Measurements from ENCODE around the gene CCSER1.
A peak's percentile ranks its signal among the peaks of the same experiment; 100 is the strongest.

CCSER1 gene

GRCh38 chr4:90515191-90515590, 388.0 kb downstream of the CCSER1 start:
- no peaks in the 10 kb centered on the region for H3K27me3 ChIP-seq
- H3K4me3 ChIP-seq: no peak overlapping the region
- no peak for TF ChIP-seq Cebpa-rat (IDR thresholded peaks at IDR 0.05)
- H3K4me1 ChIP-seq: no peaks in the 10 kb centered on the region
- no peak overlapping the region for H3K4me2 ChIP-seq
- H3K36me3 ChIP-seq: no peaks in the 10 kb centered on the region
- no peak overlapping the region for H3K9ac ChIP-seq
- H3K9me3 ChIP-seq (replicated peaks in 1 of 11): no peaks in the 10 kb centered on the region
- no peak overlapping the region for H3K27ac ChIP-seq
- H4K20me1 ChIP-seq: no peaks in the 10 kb centered on the region

- H3K9me3 ChIP-seq (replicated peaks in 1 of 11): no peaks in the 10 kb centered on the region
- no peaks in the 10 kb centered on the region for H4K20me1 ChIP-seq
- H3K27me3 ChIP-seq: no peaks in the 10 kb centered on the region
- TF ChIP-seq Cebpa-rat (IDR thresholded peaks at IDR 0.05): no peak
- no peaks in the 10 kb centered on the region for H3K4me1 ChIP-seq
- no peak overlapping the region for H3K4me3 ChIP-seq
- H3K27ac ChIP-seq: no peak overlapping the region
- no peak overlapping the region for H3K4me2 ChIP-seq
- H3K9ac ChIP-seq: no peak overlapping the region
- no peaks in the 10 kb centered on the region for H3K36me3 ChIP-seq
Measured at GRCh38 chr4:90528551-90528950, 401.4 kb downstream of the CCSER1 start.

GRCh38 chr4:90536408-90536807, 409.2 kb downstream of the CCSER1 start:
- H3K27me3 ChIP-seq: no peaks in the 10 kb centered on the region
- H4K20me1 ChIP-seq: no peaks in the 10 kb centered on the region
- no peaks in the 10 kb centered on the region for H3K36me3 ChIP-seq
- no peak overlapping the region for H3K4me2 ChIP-seq
- no peak overlapping the region for H3K4me3 ChIP-seq
- no peaks in the 10 kb centered on the region for H3K9me3 ChIP-seq (replicated peaks in 1 of 11)
- H3K4me1 ChIP-seq: no peaks in the 10 kb centered on the region
- TF ChIP-seq Cebpa-rat (IDR thresholded peaks at IDR 0.05): no peak
- no peak overlapping the region for H3K9ac ChIP-seq
- H3K27ac ChIP-seq: no peak overlapping the region

GRCh38 chr4:90537491-90537890, 410.3 kb downstream of the CCSER1 start:
- Histone ChIP-seq H3K4me1 (no peaks in the 10 kb centered on the region), H3K4me3 (no peak overlapping the region), H3K36me3 (no peaks in the 10 kb centered on the region), H3K27me3 (no peaks in the 10 kb centered on the region), H3K9ac (no peak overlapping the region), H3K4me2 (no peak overlapping the region), H3K9me3 (replicated peaks in 1 of 11) (no peaks in the 10 kb centered on the region), H3K27ac (no peak overlapping the region), H4K20me1 (no peaks in the 10 kb centered on the region)
- TF ChIP-seq Cebpa-rat (IDR thresholded peaks at IDR 0.05): no peak

GRCh38 chr4:90540536-90540935, 413.3 kb downstream of the CCSER1 start:
- no peak for TF ChIP-seq Cebpa-rat (IDR thresholded peaks at IDR 0.05)
- H3K9me3 ChIP-seq (replicated peaks in 1 of 11): no peaks in the 10 kb centered on the region
- no peaks in the 10 kb centered on the region for H4K20me1 ChIP-seq
- H3K4me3 ChIP-seq: no peak overlapping the region
- no peak overlapping the region for H3K4me2 ChIP-seq
- H3K36me3 ChIP-seq: no peaks in the 10 kb centered on the region
- peaks cover 0 to 8% (median 3%) of the 10 kb centered on the region in 10 experiments; a peak in 5 of 20 replicates for H3K4me1 ChIP-seq
- no peak overlapping the region for H3K9ac ChIP-seq
- no peak overlapping the region for H3K27ac ChIP-seq
- no peaks in the 10 kb centered on the region for H3K27me3 ChIP-seq

GRCh38 chr4:90542216-90542615, 415.0 kb downstream of the CCSER1 start:
- H3K36me3 ChIP-seq: no peaks in the 10 kb centered on the region
- no peak overlapping the region for H3K27ac ChIP-seq
- no peak overlapping the region for H3K4me3 ChIP-seq
- no peaks in the 10 kb centered on the region for H4K20me1 ChIP-seq
- no peak for TF ChIP-seq Cebpa-rat (IDR thresholded peaks at IDR 0.05)
- H3K9ac ChIP-seq: no peak overlapping the region
- no peaks in the 10 kb centered on the region for H3K9me3 ChIP-seq (replicated peaks in 1 of 11)
- no peaks in the 10 kb centered on the region for H3K27me3 ChIP-seq
- peaks cover 0 to 21% (median 13%) of the 10 kb centered on the region in 10 experiments; a peak in 11 of 20 replicates for H3K4me1 ChIP-seq
- no peak overlapping the region for H3K4me2 ChIP-seq

GRCh38 chr4:90543419-90544170, 416.4 kb downstream of the CCSER1 start:
- no peak overlapping the region; a peak in 1 of 22 replicates for H3K27ac ChIP-seq
- no peak for TF ChIP-seq Cebpa-rat (IDR thresholded peaks at IDR 0.05)
- H3K27me3 ChIP-seq: no peaks in the 10 kb centered on the region
- no peaks in the 10 kb centered on the region for H4K20me1 ChIP-seq
- no peaks in the 10 kb centered on the region for H3K36me3 ChIP-seq
- H3K4me3 ChIP-seq: no peak overlapping the region
- H3K9ac ChIP-seq: no peak overlapping the region
- no peak overlapping the region for H3K4me2 ChIP-seq
- H3K9me3 ChIP-seq (replicated peaks in 1 of 11): no peaks in the 10 kb centered on the region
- H3K4me1 ChIP-seq: peaks cover 0 to 27% (median 13%) of the 10 kb centered on the region in 10 experiments; a peak in 11 of 20 replicates

GRCh38 chr4:90544532-90545045, 417.4 kb downstream of the CCSER1 start:
- Histone ChIP-seq H4K20me1 (no peaks in the 10 kb centered on the region), H3K4me2 (peak overlapping the region in 2 of 11 experiments; percentile 8 to 15; a peak in 2 of 22 replicates), H3K9me3 (replicated peaks in 1 of 11) (no peaks in the 10 kb centered on the region), H3K4me1 (peaks cover 0 to 27% (median 13%) of the 10 kb centered on the region in 10 experiments; a peak in 11 of 20 replicates), H3K27ac (no peak overlapping the region), H3K9ac (no peak overlapping the region), H3K4me3 (no peak overlapping the region), H3K27me3 (no peaks in the 10 kb centered on the region), H3K36me3 (no peaks in the 10 kb centered on the region)
- no peak for TF ChIP-seq Cebpa-rat (IDR thresholded peaks at IDR 0.05)

- H3K36me3 ChIP-seq: no peaks in the 10 kb centered on the region
- no peaks in the 10 kb centered on the region for H3K9me3 ChIP-seq (replicated peaks in 1 of 11)
- H3K4me3 ChIP-seq: no peak overlapping the region
- H3K27me3 ChIP-seq: no peaks in the 10 kb centered on the region
- no peak overlapping the region for H3K9ac ChIP-seq
- TF ChIP-seq Cebpa-rat (IDR thresholded peaks at IDR 0.05): no peak
- no peaks in the 10 kb centered on the region for H4K20me1 ChIP-seq
- no peak overlapping the region for H3K27ac ChIP-seq
- peaks cover 0 to 27% (median 13%) of the 10 kb centered on the region in 10 experiments; a peak in 11 of 20 replicates for H3K4me1 ChIP-seq
- H3K4me2 ChIP-seq: peak overlapping the region in 1 of 11 experiments; percentile 8; a peak in 1 of 22 replicates
Measured at GRCh38 chr4:90545380-90545779, 418.2 kb downstream of the CCSER1 start.

- H3K36me3 ChIP-seq: no peaks in the 10 kb centered on the region
- H3K4me2 ChIP-seq: peak overlapping the region in 4 of 11 experiments; percentile 11 to 39 (median 19); a peak in 5 of 22 replicates
- peaks cover 0 to 27% (median 13%) of the 10 kb centered on the region in 10 experiments; a peak in 11 of 20 replicates for H3K4me1 ChIP-seq
- no peaks in the 10 kb centered on the region for H4K20me1 ChIP-seq
- no peak overlapping the region for H3K4me3 ChIP-seq
- H3K27ac ChIP-seq: no peak overlapping the region; a peak in 1 of 22 replicates
- no peak overlapping the region for H3K9ac ChIP-seq
- no peaks in the 10 kb centered on the region for H3K9me3 ChIP-seq (replicated peaks in 1 of 11)
- no peaks in the 10 kb centered on the region for H3K27me3 ChIP-seq
- no peak for TF ChIP-seq Cebpa-rat (IDR thresholded peaks at IDR 0.05)
Measured at GRCh38 chr4:90546114-90546513, 418.9 kb downstream of the CCSER1 start.

Data from BLaER1 treated with 17β-estradiol and CSF1 and Interleukin-3, amounts not matched to agents 10 nM and 100 nM (cell line).